OCI-LY7 (cell line): Measurements from ENCODE around the gene TMEM178B.

ENCODE experiments used
- CTCF ChIP-seq: fragments of 200-600 bp; sonication (generic); conservative IDR thresholded peaks from 2 replicates; pipeline ENCODE4 v1.5.1; 2014; ENCODE audit warnings: mild to moderate bottlenecking, antibody characterized with exemption, low read length, moderate library complexity, mixed read lengths
- EZH2phosphoT487 ChIP-seq: fragments of 200-600 bp; sonication (generic); IDR thresholded peaks from 2 replicates; pipeline ENCODE4 v1.6.1; 2018; ENCODE audit warnings: low read depth, borderline replicate concordance, mild to moderate bottlenecking, mixed run types, antibody characterized with exemption, low read length, moderate library complexity, mixed read lengths

DNA sequence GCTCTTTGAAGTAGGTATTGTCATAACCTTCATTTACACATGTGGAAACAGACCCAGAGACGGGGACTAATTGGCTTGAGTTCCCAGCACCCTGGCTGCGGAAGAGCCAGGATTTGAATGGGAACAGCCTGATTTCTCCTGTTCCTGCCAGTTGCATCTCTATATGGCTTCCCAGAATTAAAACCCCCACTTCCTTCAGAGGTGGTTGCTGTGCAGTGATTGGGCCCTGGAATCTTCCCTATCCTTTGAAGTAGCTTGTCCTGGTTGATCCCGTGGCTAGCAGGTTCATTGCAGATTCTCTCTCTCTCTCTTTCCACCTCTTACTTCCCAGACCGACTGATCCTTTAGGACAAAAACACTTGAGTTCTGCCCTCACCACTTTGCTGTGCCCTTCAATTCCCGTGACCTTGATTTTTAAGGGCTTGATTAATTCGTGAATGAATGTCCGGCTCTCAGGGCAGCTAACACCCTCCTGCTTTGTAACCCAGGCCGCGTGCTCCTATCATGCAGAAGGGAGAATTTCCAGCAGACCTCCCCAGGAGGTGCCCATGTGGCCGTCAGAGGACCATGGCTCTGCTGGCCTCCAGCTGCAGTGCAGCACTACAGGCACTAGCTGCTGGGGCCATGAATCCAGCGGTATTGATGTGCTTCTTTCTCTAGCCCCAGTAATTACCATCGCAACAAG lies 356.7 kb downstream of the TMEM178B start:
- TF ChIP-seq CTCF (no peak), EZH2phosphoT487 (no peak)
